ENCODE results near the gene STK11IP.

Gene STK11IP

GRCh38 chr2:219562049-219563020, 35.3 kb upstream of the STK11IP start:
- no peak for DNase-seq (ENCODE audit: low spot score)

- DNase-seq (ENCODE audit: low spot score), result no peak
Measured at GRCh38 chr2:219563271-219563928, 34.3 kb upstream of the STK11IP start.

GRCh38 chr2:219565130-219566080, 32.3 kb upstream of the STK11IP start:
- DNase-seq (ENCODE audit: low spot score), result no peak

GRCh38 chr2:219566640-219567039, 31.0 kb upstream of the STK11IP start:
- no peak for DNase-seq (ENCODE audit: low spot score)

- DNase-seq (ENCODE audit: low spot score), result no peak
Measured at GRCh38 chr2:219567131-219567530, 30.5 kb upstream of the STK11IP start.

- DNase-seq (ENCODE audit: low spot score), result no peak
Measured at GRCh38 chr2:219567791-219568361, 29.8 kb upstream of the STK11IP start.

- DNase-seq (ENCODE audit: low spot score), result no peak
Measured at GRCh38 chr2:219569041-219569440, 28.6 kb upstream of the STK11IP start.

GRCh38 chr2:219569635-219570034, 28.0 kb upstream of the STK11IP start:
- no peak for DNase-seq (ENCODE audit: low spot score)

- no peak for DNase-seq (ENCODE audit: low spot score)
Measured at GRCh38 chr2:219570194-219570923, 27.3 kb upstream of the STK11IP start.

- no peak for DNase-seq (ENCODE audit: low spot score)
Measured at GRCh38 chr2:219570924-219571310, 26.7 kb upstream of the STK11IP start.

- DNase-seq (ENCODE audit: low spot score), result peak; percentile 67
Measured at GRCh38 chr2:219571311-219572236, 26.1 kb upstream of the STK11IP start, which contains the start of gene OBSL1. OBSL1 (minus strand) TSS chr2:219571539; CDS start chr2:219571232, 307 bp downstream.

GRCh38 chr2:219572237-219573001, 25.2 kb upstream of the STK11IP start, which contains the start of gene INHA:
INHA (plus strand) TSS chr2:219572310; CDS start chr2:219572375, 65 bp downstream.
- no peak for DNase-seq (ENCODE audit: low spot score)

- DNase-seq (ENCODE audit: low spot score), result no peak
Measured at GRCh38 chr2:219573166-219573565, 24.5 kb upstream of the STK11IP start.

GRCh38 chr2:219574484-219575311, 23.0 kb upstream of the STK11IP start:
- DNase-seq (ENCODE audit: low spot score), result no peak

- no peak for DNase-seq (ENCODE audit: low spot score)
Measured at GRCh38 chr2:219575566-219576504, 21.8 kb upstream of the STK11IP start.

GRCh38 chr2:219576505-219577388, 20.9 kb upstream of the STK11IP start:
- DNase-seq (ENCODE audit: low spot score), result no peak
